GM03348 (cell line): ENCODE measurements around the gene KLK2.

ENCODE experiments used
- DNase-seq: peaks from one replicate; pipeline ENCODE4 v3.0.0; 2012; ENCODE audit warnings: low spot score

The KLK2 gene

DNA sequence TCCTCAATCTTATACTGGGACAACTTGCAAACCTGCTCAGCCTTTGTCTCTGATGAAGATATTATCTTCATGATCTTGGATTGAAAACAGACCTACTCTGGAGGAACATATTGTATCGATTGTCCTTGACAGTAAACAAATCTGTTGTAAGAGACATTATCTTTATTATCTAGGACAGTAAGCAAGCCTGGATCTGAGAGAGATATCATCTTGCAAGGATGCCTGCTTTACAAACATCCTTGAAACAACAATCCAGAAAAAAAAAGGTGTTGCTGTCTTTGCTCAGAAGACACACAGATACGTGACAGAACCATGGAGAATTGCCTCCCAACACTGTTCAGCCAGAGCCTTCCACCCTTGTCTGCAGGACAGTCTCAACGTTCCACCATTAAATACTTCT lies 22.5 kb upstream of the KLK2 start:
- DNase-seq: no peak

DNA sequence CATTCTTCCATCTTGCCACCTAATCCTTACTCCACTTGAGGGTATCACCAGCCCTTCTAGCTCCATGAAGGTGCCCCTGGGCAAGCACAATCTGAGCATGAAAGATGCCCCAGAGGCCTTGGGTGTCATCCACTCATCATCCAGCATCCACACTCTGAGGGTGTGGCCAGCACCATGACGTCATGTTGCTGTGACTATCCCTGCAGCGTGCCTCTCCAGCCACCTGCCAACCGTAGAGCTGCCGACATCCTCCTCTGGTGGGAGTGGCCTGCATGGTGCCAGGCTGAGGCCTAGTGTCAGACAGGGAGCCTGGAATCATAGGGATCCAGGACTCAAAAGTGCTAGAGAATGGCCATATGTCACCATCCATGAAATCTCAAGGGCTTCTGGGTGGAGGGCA lies 21.6 kb upstream of the KLK2 start:
- no peak for DNase-seq

DNA sequence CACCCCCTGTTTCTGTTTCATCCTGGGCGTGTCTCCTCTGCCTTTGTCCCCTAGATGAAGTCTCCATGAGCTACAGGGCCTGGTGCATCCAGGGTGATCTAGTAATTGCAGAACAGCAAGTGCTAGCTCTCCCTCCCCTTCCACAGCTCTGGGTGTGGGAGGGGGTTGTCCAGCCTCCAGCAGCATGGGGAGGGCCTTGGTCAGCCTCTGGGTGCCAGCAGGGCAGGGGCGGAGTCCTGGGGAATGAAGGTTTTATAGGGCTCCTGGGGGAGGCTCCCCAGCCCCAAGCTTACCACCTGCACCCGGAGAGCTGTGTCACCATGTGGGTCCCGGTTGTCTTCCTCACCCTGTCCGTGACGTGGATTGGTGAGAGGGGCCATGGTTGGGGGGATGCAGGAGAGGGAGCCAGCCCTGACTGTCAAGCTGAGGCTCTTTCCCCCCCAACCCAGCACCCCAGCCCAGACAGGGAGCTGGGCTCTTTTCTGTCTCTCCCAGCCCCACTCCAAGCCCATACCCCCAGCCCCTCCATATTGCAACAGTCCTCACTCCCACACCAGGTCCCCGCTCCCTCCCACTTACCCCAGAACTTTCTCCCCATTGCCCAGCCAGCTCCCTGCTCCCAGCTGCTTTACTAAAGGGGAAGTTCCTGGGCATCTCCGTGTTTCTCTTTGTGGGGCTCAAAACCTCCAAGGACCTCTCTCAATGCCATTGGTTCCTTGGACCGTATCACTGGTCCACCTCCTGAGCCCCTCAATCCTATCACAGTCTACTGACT lies 18.4 kb upstream of the KLK2 start, which contains the start of gene KLK3:
KLK3 (plus strand) TSS at position 280 of the 775 bp plus-strand sequence; CDS start at position 321, 41 bp downstream.
- no peak for DNase-seq

DNA sequence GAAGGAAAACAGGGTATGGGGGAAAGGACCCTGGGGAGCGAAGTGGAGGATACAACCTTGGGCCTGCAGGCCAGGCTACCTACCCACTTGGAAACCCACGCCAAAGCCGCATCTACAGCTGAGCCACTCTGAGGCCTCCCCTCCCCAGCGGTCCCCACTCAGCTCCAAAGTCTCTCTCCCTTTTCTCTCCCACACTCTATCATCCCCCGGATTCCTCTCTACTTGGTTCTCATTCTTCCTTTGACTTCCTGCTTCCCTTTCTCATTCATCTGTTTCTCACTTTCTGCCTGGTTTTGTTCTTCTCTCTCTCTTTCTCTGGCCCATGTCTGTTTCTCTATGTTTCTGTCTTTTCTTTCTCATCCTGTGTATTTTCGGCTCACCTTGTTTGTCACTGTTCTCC lies 15.9 kb upstream of the KLK2 start:
- no peak for DNase-seq

DNA sequence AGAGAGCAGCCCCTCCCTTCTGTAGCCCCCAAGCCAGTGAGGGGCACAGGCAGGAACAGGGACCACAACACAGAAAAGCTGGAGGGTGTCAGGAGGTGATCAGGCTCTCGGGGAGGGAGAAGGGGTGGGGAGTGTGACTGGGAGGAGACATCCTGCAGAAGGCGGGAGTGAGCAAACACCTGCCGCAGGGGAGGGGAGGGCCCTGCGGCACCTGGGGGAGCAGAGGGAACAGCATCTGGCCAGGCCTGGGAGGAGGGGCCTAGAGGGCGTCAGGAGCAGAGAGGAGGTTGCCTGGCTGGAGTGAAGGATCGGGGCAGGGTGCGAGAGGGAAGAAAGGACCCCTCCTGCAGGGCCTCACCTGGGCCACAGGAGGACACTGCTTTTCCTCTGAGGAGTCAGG lies 14.4 kb upstream of the KLK2 start:
- no peak for DNase-seq

DNA sequence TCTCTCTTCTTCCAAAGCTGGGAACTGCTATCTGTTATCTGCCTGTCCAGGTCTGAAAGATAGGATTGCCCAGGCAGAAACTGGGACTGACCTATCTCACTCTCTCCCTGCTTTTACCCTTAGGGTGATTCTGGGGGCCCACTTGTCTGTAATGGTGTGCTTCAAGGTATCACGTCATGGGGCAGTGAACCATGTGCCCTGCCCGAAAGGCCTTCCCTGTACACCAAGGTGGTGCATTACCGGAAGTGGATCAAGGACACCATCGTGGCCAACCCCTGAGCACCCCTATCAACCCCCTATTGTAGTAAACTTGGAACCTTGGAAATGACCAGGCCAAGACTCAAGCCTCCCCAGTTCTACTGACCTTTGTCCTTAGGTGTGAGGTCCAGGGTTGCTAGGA lies 13.4 kb upstream of the KLK2 start:
- no peak for DNase-seq

DNA sequence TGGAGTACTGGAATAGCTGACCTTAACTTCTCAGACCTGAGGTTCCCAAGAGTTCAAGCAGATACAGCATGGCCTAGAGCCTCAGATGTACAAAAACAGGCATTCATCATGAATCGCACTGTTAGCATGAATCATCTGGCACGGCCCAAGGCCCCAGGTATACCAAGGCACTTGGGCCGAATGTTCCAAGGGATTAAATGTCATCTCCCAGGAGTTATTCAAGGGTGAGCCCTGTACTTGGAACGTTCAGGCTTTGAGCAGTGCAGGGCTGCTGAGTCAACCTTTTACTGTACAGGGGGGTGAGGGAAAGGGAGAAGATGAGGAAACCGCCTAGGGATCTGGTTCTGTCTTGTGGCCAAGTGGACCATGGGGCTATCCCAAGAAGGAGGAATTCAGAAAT lies 12.2 kb upstream of the KLK2 start:
- no peak for DNase-seq

DNA sequence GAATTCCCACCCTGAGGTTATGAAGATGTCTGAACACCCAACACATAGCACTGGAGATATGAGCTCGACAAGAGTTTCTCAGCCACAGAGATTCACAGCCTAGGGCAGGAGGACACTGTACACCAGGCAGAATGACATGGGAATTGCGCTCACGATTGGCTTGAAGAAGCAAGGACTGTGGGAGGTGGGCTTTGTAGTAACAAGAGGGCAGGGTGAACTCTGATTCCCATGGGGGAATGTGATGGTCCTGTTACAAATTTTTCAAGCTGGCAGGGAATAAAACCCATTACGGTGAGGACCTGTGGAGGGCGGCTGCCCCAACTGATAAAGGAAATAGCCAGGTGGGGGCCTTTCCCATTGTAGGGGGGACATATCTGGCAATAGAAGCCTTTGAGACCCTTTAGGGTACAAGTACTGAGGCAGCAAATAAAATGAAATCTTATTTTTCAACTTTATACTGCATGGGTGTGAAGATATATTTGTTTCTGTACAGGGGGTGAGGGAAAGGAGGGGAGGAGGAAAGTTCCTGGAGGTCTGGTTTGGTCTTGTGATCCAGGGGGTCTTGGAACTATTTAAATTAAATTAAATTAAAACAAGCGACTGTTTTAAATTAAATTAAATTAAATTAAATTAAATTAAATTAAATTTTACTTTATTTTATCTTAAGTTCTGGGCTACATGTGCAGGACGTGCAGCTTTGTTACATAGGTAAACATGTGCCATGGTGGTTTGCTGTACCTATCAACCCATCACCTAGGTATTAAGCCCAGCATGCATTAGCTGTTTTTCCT lies 11.5 kb upstream of the KLK2 start:
- no peak for DNase-seq

DNA sequence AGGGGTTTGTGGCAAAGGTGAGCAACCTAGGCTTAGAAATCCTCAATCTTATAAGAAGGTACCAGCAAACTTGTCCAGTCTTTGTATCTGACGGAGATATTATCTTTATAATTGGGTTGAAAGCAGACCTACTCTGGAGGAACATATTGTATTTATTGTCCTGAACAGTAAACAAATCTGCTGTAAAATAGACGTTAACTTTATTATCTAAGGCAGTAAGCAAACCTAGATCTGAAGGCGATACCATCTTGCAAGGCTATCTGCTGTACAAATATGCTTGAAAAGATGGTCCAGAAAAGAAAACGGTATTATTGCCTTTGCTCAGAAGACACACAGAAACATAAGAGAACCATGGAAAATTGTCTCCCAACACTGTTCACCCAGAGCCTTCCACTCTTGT lies 3.8 kb upstream of the KLK2 start:
- DNase-seq: no peak

DNA sequence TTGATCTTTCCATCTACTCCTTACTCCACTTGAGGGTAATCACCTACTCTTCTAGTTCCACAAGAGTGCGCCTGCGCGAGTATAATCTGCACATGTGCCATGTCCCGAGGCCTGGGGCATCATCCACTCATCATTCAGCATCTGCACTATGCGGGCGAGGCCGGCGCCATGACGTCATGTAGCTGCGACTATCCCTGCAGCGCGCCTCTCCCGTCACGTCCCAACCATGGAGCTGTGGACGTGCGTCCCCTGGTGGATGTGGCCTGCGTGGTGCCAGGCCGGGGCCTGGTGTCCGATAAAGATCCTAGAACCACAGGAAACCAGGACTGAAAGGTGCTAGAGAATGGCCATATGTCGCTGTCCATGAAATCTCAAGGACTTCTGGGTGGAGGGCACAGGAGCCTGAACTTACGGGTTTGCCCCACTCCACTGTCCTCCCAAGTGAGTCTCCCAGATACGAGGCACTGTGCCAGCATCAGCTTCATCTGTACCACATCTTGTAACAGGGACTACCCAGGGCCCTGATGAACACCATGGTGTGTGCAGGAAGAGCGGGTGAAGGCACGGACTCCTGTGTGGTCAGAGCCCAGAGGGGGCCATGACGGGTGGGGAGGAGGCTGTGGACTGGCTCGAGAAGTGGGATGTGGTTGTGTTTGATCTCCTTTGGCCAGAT lies 2.7 kb upstream of the KLK2 start:
- DNase-seq: no peak

DNA sequence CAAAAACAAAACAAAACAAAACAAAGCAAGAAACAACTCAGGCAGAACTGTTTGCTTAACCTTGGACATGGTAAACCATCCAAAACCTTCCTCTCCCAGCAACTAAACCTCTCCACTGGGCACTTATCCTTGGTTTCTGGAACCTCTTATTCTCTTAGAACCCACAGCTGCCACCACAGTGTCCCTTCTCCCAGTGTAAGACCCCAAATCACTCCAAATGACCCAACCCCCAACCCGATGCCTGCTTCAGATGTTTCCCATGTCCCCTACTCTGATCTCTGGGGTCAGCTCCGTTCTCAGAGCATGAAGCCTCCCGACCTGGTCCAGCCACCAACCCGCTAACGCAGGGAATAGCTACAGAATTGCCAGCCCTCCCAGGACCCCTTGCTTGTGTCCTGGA lies 972 bp downstream of the KLK2 start:
- no peak for DNase-seq

DNA sequence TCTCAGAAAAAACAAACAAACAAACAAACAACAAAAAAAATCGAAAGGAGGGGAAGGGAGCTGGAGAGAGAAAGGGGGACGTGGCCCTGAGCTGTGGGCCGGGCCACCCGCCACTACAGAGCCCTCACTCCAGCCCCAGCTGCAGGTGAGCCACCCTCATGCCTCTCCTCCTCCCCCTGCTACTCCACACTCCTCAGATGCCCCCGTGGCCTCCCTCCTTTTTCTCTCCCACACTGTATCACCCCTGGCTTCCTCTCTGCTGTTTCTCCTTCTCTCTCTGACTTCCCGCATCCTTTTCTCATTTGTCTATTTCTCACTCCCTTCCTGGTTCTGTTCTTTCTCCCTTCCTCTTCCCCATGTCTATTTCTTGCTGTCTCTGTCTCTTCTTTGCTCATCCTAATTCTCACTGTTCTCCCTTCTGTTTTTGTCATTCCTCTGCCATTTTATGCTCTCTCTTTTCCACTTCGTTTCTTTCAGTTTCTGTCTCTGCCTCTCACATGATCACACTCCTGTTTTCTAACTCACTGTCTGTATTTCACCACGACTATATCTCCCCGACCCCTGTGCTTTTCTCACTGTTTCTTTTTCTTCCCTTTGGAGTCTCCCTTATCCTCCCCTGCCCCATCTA lies 2.7 kb downstream of the KLK2 start:
- no peak for DNase-seq

DNA sequence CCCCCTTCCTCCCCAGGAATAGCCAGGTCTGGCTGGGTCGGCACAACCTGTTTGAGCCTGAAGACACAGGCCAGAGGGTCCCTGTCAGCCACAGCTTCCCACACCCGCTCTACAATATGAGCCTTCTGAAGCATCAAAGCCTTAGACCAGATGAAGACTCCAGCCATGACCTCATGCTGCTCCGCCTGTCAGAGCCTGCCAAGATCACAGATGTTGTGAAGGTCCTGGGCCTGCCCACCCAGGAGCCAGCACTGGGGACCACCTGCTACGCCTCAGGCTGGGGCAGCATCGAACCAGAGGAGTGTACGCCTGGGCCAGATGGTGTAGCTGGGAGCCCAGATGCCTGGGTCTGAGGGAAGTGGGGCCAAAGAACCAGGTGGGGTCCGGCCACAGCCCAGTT lies 3.2 kb downstream of the KLK2 start:
- DNase-seq: no peak

DNA sequence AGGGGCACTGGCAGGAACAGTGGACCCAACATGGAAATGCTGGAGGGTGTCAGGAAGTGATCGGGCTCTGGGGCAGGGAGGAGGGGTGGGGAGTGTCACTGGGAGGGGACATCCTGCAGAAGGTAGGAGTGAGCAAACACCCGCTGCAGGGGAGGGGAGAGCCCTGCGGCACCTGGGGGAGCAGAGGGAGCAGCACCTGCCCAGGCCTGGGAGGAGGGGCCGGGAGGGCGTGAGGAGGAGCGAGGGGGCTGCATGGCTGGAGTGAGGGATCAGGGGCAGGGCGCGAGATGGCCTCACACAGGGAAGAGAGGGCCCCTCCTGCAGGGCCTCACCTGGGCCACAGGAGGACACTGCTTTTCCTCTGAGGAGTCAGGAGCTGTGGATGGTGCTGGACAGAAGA lies 4.1 kb downstream of the KLK2 start:
- DNase-seq: no peak

DNA sequence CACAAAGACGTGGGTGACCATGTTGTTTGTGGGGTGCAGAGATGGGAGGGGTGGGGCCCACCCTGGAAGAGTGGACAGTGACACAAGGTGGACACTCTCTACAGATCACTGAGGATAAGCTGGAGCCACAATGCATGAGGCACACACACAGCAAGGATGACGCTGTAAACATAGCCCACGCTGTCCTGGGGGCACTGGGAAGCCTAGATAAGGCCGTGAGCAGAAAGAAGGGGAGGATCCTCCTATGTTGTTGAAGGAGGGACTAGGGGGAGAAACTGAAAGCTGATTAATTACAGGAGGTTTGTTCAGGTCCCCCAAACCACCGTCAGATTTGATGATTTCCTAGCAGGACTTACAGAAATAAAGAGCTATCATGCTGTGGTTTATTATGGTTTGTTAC lies 5.6 kb downstream of the KLK2 start:
- DNase-seq: no peak

DNA sequence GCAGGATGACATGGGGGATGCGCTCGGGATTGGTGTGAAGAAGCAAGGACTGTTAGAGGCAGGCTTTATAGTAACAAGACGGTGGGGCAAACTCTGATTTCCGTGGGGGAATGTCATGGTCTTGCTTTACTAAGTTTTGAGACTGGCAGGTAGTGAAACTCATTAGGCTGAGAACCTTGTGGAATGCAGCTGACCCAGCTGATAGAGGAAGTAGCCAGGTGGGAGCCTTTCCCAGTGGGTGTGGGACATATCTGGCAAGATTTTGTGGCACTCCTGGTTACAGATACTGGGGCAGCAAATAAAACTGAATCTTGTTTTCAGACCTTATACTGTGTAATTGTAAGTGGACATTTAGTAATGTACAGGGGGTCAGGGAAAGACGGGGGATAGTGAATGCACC lies 7.0 kb downstream of the KLK2 start:
- DNase-seq: no peak

DNA sequence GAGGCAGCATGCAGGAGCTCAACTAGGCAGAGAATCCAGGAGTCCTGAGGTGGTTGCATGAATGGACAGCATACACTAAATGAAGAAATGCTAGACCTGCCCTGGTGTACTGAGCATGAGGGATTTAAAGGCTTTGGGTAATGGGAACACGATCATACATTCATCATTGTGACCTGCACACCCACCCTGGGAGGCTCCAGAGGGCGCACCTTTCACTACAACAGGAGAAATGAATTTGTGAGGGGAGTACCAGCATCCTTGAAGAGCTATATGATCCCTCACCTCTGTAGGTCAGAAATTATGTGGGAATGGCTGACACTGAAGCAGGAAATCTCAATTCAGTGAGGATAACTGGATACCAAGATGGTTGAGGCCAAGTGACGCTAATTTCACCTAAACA lies 8.9 kb downstream of the KLK2 start:
- DNase-seq: no peak

DNA sequence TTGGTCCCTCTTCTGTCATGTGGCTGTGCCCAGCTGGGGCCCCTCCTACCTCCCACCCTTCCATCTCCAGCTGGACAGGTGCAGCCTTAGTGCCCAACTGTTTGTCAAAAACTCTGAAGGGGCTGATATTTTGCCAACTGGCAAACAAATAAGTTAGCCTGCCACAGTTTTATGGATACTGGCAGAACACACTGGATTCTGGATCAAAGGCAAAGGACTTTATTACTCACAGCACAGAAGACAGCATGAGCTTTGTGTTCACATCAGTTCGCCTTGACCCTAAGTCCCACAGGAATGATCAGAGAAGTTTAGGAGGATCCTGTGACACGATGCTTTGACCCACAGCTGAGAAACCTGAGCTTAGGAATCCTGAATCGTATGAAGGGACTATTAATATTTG lies 16.4 kb downstream of the KLK2 start:
- DNase-seq: no peak

DNA sequence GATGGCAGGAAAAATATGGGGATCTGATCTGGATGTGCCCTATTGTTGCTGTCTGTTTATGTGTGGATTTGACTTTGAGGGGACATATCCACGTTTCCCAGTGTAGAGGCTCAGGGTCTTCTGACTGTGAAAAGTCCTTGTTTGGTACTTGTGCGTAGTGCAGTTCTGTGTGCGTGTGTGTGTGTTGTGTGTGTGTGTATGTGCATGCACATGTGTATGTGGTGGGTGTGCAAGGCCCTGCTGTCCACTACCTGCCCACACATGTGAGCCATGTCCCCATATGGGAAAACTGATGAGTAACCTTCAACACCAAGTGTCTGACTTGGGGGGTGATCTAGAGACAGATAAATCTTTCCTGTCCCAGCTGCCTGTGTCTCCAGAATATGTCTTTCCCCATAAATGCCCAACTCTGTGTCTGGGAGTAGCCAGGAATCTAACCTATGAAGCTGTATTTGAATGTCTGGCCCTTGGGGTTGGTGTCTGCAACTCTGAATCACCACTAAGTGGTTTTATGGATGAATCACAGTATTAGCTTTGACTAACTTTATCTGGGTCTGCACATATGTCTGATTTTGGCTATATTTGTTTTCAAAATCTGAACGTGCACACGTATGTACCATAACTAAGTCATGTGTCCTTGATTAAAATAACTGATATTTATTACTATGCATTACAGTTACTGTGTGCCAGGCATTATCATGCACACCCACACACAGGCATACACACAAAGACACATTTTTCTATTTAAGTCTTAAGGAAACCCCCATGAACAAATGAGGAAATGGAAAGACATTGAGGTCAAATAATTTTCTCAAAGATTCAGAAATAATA lies 17.4 kb downstream of the KLK2 start:
- DNase-seq: peak; percentile 38

DNA sequence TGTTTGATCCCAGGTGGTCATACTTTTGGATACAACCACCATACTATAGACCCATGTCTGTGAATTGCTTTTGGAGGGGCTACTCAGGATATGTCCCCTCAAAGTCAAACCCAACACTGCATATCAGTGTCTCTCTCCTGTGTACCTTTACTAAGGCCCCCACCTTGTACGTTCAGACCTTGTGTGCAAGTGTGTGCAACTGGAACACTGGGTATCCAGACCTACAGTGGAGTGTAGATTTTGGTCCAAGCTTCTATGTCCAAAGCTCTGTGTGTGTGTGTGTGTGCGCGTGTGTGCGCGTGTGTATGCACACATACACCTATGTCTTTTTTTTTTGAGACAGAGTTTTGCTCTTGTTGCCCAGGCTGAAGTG lies 18.0 kb downstream of the KLK2 start:
- DNase-seq: no peak

DNA sequence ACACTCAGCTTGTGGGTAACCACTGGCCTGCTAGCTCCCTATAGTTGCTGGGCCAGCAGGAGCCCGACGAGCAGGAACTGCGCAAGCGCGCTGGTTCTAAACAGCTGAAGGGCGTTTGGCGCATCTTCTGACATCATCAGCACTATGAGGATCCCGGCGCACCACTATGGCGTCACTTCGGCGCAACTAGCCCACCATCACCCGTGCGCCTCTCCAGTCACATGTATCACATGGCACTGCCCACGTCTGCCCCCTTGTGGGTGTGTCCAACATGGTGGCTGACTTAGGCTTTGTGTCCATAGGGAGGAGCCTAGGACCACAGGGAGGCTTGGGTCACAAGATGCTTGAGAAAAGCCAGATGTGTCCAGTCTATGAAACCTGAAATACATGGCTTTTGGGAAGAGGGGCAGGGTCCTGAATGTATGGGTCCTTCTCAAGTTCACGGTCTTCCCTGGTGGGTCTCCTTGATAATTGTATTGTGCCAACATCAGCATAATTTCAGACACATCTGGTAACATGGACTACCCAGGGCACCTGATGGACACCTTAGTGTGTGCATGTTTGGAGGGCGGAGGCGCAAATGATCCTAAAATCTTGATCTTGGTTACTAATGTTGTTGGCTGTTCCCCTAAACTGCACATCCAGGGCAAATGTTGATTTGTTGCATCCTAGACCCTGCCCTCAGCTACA lies 20.0 kb downstream of the KLK2 start:
- no peak for DNase-seq
